ENCODE results near the gene MRM2.

DNA sequence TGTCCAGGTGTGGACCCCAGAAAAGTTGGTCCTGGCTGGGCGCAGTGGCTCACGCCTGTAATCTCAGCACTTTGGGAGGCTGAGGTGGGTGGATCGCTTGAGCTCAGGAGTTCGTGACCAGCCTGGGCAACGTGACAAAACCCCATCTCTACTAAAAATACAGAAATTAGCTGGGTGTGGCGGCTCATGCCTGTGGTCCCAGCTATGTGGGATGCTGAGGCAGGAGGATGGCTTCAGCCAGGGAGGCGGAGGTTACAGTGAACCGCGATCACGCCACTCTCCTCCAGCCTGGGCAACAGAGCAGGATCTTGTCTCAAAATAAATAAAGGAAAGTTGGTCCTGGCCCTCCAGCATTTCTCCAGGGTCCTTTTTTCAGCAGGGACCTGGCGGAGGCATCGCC, 1.5 kb upstream of the MRM2 start:
- no peak for TF ChIP-seq EP300 (IDR thresholded peaks at IDR 0.05)
- TF ChIP-seq, protein P1, sequence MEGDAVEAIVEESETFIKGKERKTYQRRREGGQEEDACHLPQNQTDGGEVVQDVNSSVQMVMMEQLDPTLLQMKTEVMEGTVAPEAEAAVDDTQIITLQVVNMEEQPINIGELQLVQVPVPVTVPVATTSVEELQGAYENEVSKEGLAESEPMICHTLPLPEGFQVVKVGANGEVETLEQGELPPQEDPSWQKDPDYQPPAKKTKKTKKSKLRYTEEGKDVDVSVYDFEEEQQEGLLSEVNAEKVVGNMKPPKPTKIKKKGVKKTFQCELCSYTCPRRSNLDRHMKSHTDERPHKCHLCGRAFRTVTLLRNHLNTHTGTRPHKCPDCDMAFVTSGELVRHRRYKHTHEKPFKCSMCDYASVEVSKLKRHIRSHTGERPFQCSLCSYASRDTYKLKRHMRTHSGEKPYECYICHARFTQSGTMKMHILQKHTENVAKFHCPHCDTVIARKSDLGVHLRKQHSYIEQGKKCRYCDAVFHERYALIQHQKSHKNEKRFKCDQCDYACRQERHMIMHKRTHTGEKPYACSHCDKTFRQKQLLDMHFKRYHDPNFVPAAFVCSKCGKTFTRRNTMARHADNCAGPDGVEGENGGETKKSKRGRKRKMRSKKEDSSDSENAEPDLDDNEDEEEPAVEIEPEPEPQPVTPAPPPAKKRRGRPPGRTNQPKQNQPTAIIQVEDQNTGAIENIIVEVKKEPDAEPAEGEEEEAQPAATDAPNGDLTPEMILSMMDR (IDR thresholded peaks at IDR 0.05): no peak
- no peak for TF ChIP-seq POLR2AphosphoS5 (IDR thresholded peaks at IDR 0.05)

Data from stomach (tissue), 4 donors.